Inflammatory macrophage treated with lipopolysaccharide for 4 hours (primary cell): ENCODE results near the gene PLCH1.
"Not testable (repeated sequence)": the region's sequence is repeated elsewhere in the genome, so short reads cannot be mapped to it uniquely, and the experiment has no call there.

Source experiments
- DNase-seq: peaks from one replicate; pipeline ENCODE4 v3.0.0-alpha.2; 2020

PLCH1 gene

GRCh38 chr3:155407971-155408370 lies 336.9 kb downstream of the PLCH1 start:
- DNase-seq, result no peak

GRCh38 chr3:155407331-155407730 lies 337.5 kb downstream of the PLCH1 start:
- DNase-seq, result no peak

- no peak for DNase-seq
Observed at GRCh38 chr3:155404486-155404885, 340.4 kb downstream of the PLCH1 start.

- no peak for DNase-seq
Observed at GRCh38 chr3:155402656-155403055, 342.2 kb downstream of the PLCH1 start.

- DNase-seq, result no peak
Observed at GRCh38 chr3:155398046-155398445, 346.8 kb downstream of the PLCH1 start.

- not testable (repeated sequence) for DNase-seq
Observed at GRCh38 chr3:155394896-155395295, 350.0 kb downstream of the PLCH1 start.

GRCh38 chr3:155394240-155394639 lies 350.6 kb downstream of the PLCH1 start:
- DNase-seq, result no peak

GRCh38 chr3:155393316-155393715 lies 351.6 kb downstream of the PLCH1 start:
- DNase-seq, result no peak

GRCh38 chr3:155392138-155392537 lies 352.7 kb downstream of the PLCH1 start:
- no peak for DNase-seq

- DNase-seq, result no peak
Observed at GRCh38 chr3:155391551-155391958, 353.3 kb downstream of the PLCH1 start.

- no peak for DNase-seq
Observed at GRCh38 chr3:155391104-155391503, 353.8 kb downstream of the PLCH1 start.

GRCh38 chr3:155390351-155390750 lies 354.5 kb downstream of the PLCH1 start:
- no peak for DNase-seq

GRCh38 chr3:155388417-155388816 lies 356.5 kb downstream of the PLCH1 start:
- no peak for DNase-seq

GRCh38 chr3:155387571-155387970 lies 357.3 kb downstream of the PLCH1 start:
- DNase-seq, result no peak

- no peak for DNase-seq
Observed at GRCh38 chr3:155386919-155387318, 358.0 kb downstream of the PLCH1 start.

GRCh38 chr3:155385896-155386625 lies 358.8 kb downstream of the PLCH1 start:
- DNase-seq, result no peak

- peak; percentile 20 for DNase-seq
Observed at GRCh38 chr3:155382396-155383042, 362.4 kb downstream of the PLCH1 start.

- no peak for DNase-seq
Observed at GRCh38 chr3:155377847-155378246, 367.0 kb downstream of the PLCH1 start.

- DNase-seq, result no peak
Observed at GRCh38 chr3:155377071-155377470, 367.8 kb downstream of the PLCH1 start.

GRCh38 chr3:155372281-155372680 lies 372.6 kb downstream of the PLCH1 start:
- no peak for DNase-seq

GRCh38 chr3:155370764-155371503 lies 373.9 kb downstream of the PLCH1 start:
- no peak for DNase-seq

GRCh38 chr3:155370198-155370597 lies 374.7 kb downstream of the PLCH1 start:
- no peak for DNase-seq

- no peak for DNase-seq
Observed at GRCh38 chr3:155369735-155370134, 375.1 kb downstream of the PLCH1 start.

- DNase-seq, result no peak
Observed at GRCh38 chr3:155369244-155369643, 375.6 kb downstream of the PLCH1 start.
